Cortex of kidney (tissue), 1 donor: ENCODE measurements around the gene TLN1.

ENCODE experiments used
- DNase-seq: peaks from one replicate; lab custom pipeline; 2025; lab: John Stamatoyannopoulos, UW

TLN1 gene

GRCh38 chr9:35732185-35732799 is at the start of gene TLN1, which contains the start of gene CREB3:
Gene TLN1 (minus strand): TSS chr9:35732195. CDS start chr9:35725694, 6,501 bp downstream.
Gene CREB3 (plus strand): TSS chr9:35732666. CDS start chr9:35732773, 107 bp downstream.
- peak; percentile 72 for DNase-seq

- no peak for DNase-seq
Observed at GRCh38 chr9:35781066-35781465, 49.1 kb upstream of the TLN1 start.

GRCh38 chr9:35778496-35778895 is 46.5 kb upstream of the TLN1 start:
- DNase-seq: no peak

- DNase-seq: no peak
Observed at GRCh38 chr9:35776018-35776417, 44.0 kb upstream of the TLN1 start.

GRCh38 chr9:35774907-35775635 is 43.1 kb upstream of the TLN1 start:
- no peak for DNase-seq

- DNase-seq: no peak
Observed at GRCh38 chr9:35771943-35772342, 39.9 kb upstream of the TLN1 start.

- DNase-seq: no peak
Observed at GRCh38 chr9:35771534-35771933, 39.5 kb upstream of the TLN1 start.

GRCh38 chr9:35771075-35771433 is 39.1 kb upstream of the TLN1 start:
- DNase-seq: no peak

GRCh38 chr9:35769763-35770162 is 37.8 kb upstream of the TLN1 start:
- DNase-seq: no peak

GRCh38 chr9:35767458-35767857 is 35.5 kb upstream of the TLN1 start:
- no peak for DNase-seq

GRCh38 chr9:35766997-35767396 is 35.0 kb upstream of the TLN1 start:
- DNase-seq: no peak

GRCh38 chr9:35763803-35764202 is 31.8 kb upstream of the TLN1 start:
- no peak for DNase-seq

GRCh38 chr9:35763181-35763580 is 31.2 kb upstream of the TLN1 start:
- no peak for DNase-seq

GRCh38 chr9:35760651-35761050 is 28.7 kb upstream of the TLN1 start:
- no peak for DNase-seq

- no peak for DNase-seq
Observed at GRCh38 chr9:35759795-35760194, 27.8 kb upstream of the TLN1 start.

- no peak for DNase-seq
Observed at GRCh38 chr9:35758475-35759050, 26.6 kb upstream of the TLN1 start.

GRCh38 chr9:35757892-35758275 is 25.9 kb upstream of the TLN1 start:
- no peak for DNase-seq

GRCh38 chr9:35757226-35757891 is 25.4 kb upstream of the TLN1 start:
- no peak for DNase-seq

GRCh38 chr9:35756275-35757225 is 24.6 kb upstream of the TLN1 start:
- DNase-seq: no peak

GRCh38 chr9:35755071-35755470 is 23.1 kb upstream of the TLN1 start:
- no peak for DNase-seq

- no peak for DNase-seq
Observed at GRCh38 chr9:35754264-35754663, 22.3 kb upstream of the TLN1 start, which contains the start of gene MSMP. Gene MSMP (minus strand): TSS chr9:35754276. CDS start chr9:35754129, 147 bp downstream.

GRCh38 chr9:35753466-35753865 is 21.5 kb upstream of the TLN1 start:
- DNase-seq: no peak
